Coronary artery (tissue), 2 donors: Measurements from ENCODE around the gene DNASE1L2.

Experiments used
- DNase-seq: peaks from one replicate; pipeline ENCODE4 v3.0.0-alpha.2; 2017; ENCODE audit warnings: low spot score
- H3K27ac ChIP-seq, 2 donors: fragments of 200-600 bp; sonication (generic); one replicate each; pipeline ENCODE4 v1.5.1; 2016 to 2019
- H3K4me3 ChIP-seq: fragments of 200-600 bp; sonication (generic); 2 replicates; pipeline ENCODE4 v1.5.1; 2016; ENCODE audit warnings: mild to moderate bottlenecking, moderate library complexity
- CTCF ChIP-seq: fragments of 200-600 bp; sonication (generic); IDR thresholded peaks from one replicate; pipeline ENCODE4 v1.5.1; 2019; ENCODE audit warnings: antibody characterized with exemption

Gene DNASE1L2

GRCh38 chr16:2204416-2205103 is 31.7 kb upstream of the DNASE1L2 start:
- H3K27ac ChIP-seq: peak overlapping the region; percentile 97
- TF ChIP-seq CTCF: no peak
- peak overlapping the region; percentile 83 for H3K4me3 ChIP-seq
- DNase-seq: no peak

GRCh38 chr16:2205104-2205966 is 30.9 kb upstream of the DNASE1L2 start, which contains the start of gene MLST8:
Gene MLST8 (plus strand): TSS chr16:2205454. CDS start chr16:2206086, 632 bp downstream.
- H3K4me3 ChIP-seq: peak within 1 kb of the TSS; percentile 83
- peak; percentile 89 for DNase-seq
- no peak for TF ChIP-seq CTCF
- H3K27ac ChIP-seq: peak within 1 kb of the TSS; percentile 97

DNA sequence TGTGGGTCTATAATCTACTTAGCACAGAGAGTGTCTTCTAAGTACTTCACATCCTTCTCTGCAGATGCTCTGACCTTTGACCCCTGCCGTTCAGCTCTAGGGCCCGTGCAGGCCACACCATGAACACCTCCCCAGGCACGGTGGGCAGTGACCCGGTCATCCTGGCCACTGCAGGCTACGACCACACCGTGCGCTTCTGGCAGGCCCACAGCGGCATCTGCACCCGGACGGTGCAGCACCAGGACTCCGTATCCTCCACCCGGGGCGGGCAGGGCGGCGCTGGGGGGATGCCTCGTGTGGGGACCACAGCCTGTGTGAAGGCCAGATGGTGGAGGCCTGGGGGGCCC is 30.3 kb upstream of the DNASE1L2 start:
- Histone ChIP-seq H3K27ac (peak overlapping the region; percentile 97), H3K4me3 (peak overlapping the region; percentile 83)
- no peak for DNase-seq
- no peak for TF ChIP-seq CTCF

DNA sequence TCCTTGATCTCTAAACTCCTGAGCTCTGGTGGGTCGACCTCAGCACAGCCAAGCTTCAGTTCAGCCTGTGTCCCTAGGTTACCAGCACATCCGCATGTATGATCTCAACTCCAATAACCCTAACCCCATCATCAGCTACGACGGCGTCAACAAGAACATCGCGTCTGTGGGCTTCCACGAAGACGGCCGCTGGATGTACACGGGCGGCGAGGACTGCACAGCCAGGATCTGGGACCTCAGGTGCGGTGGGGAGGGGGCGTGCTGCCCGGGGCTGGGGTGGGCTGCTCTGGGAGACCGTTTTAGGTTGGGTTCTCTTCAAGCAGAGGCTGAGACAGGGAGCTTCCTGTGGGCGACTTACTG is 29.8 kb upstream of the DNASE1L2 start:
- TF ChIP-seq CTCF: no peak
- peak overlapping the region; percentile 83 for H3K4me3 ChIP-seq

DNA sequence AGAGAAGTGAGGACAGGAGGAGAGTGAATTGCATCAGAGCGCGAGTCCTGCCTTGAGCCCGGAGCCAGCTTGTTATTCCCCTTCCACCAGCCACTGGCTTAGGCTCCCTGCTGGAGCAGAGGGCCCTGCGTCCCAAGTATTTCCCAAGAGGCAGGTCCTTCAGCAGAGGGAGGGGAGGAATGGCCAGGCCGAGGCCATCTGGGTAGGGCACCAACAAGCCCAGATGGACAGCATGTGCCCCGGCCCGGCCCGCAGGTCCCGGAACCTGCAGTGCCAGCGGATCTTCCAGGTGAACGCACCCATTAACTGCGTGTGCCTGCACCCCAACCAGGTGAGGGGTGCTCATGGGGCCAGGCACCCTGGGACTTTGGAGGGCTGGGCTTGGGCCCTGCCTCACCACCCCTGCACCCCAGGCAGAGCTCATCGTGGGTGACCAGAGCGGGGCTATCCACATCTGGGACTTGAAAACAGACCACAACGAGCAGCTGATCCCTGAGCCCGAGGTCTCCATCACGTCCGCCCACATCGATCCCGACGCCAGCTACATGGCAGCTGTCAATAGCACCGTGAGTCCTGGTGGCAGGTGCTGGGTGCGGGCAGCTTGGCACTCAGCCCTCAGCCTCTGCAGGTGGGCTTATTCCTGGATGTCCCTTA is 29.3 kb upstream of the DNASE1L2 start:
- Histone ChIP-seq H3K4me3 (no peak overlapping the region), H3K27ac (peak overlapping the region in 1 of 2 donors; percentile 97)
- no peak for DNase-seq
- no peak for TF ChIP-seq CTCF

More for the DNA sequence above, 29.8 kb upstream of the DNASE1L2 start:
- DNase-seq: no peak
- H3K27ac ChIP-seq: peak overlapping the region in 1 of 2 donors; percentile 97

DNA sequence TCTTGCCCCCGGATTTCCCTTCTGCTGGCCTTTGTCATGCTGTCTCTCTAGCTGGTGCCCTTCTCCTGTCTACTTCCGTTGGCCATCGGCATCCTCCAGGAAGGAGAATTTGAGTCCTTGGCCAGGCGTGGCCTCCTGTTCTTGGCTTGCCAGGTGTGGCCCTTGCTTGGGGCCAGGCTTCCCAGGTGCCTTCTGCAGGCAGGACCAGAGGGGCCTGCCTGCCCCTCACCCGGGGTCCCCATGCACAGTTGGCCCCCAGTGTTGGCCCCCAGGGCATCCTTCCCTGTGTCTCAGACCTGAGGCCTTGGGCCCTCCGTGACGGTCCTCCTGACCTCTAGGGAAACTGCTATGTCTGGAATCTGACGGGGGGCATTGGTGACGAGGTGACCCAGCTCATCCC is 28.4 kb upstream of the DNASE1L2 start:
- TF ChIP-seq CTCF: no peak
- no peak for DNase-seq
- Histone ChIP-seq H3K27ac (no peak overlapping the region), H3K4me3 (no peak overlapping the region)
